Heart left ventricle (tissue), 13 donors: ENCODE measurements around the gene MTM1.

Experiments used
- CTCF ChIP-seq, 12 donors: fragments of 200-600 bp; sonication (generic) in 4 of 12; IDR thresholded peaks; one replicate each; pipeline versions ENCODE4 v1.5.0 to v1.8.0; 2018 to 2022; ENCODE audit warnings: antibody characterized with exemption in 12 of 12, mild to moderate bottlenecking in 5 of 12
- POLR2A ChIP-seq, 2 donors: fragments of 450-650 bp; IDR thresholded peaks; one replicate each; pipeline ENCODE4 v1.6.1; 2017; ENCODE audit warnings: antibody characterized with exemption in 2 of 2, mild to moderate bottlenecking in 2 of 2, moderate library complexity in 2 of 2
- donor health status: ischemic (EF 13 %, LVEDD 7.1; RV severe dilation, severe dysfunction).
- donor health status: DM: no; HTN: yes; CAD: no.
- donor health status: DM: no; HTN: no; CAD: no.
- donor health status: ischemic (EF 25% LVEDD 6.9; RV normal size, moderate dysfunction).
- donor health status: ischemic (EF 25% LVEDD 5.7; RV mildly dilated, moderate dysfunction).
- donor health status: ischemic (EF 35%, LVEDD 5.7; RV mildly dilated, moderate dysfunction).
- donor health status: nonischemic (EF 11% LVEDD 7.7; RV severe dilation, severe dysfunction).
- donor health status: DM: yes; HTN: yes; CAD: no.
- donor health status: PGD.
- donor health status: ischemic (EF 29% LVEDD 5.4; RV normal size, mild dysfunction).
- donor health status: nonischemic (EF 23%, LVEDD 6.1; RV moderate dilation, normal function).

GRCh38 chrX:150664290-150664689 is 95.9 kb downstream of the MTM1 start:
- TF ChIP-seq CTCF (IDR thresholded peaks at IDR 0.05) = no peak
- TF ChIP-seq POLR2A (IDR thresholded peaks at IDR 0.05) = no peak
